Renal cortical epithelial cell (primary cell): Measurements from ENCODE around the gene PHYKPL. TPM values are rescaled to one million over a fixed set of nuclear protein-coding genes. Genes with fewer than 3 reads are reported as not detected.
"Not testable (repeated sequence)": the region's sequence is repeated elsewhere in the genome, so short reads cannot be mapped to it uniquely, and the experiment has no call there.

Source experiments
- DNase-seq: peaks from one replicate; pipeline ENCODE4 v3.0.0-alpha.2; 2011; ENCODE audit warnings: low read depth
- total RNA-seq: library from RNA; depleted of rRNA; stranded (reverse); fragments of >200 nt; gene quantifications from 2 replicates; pipeline ENCODE4 v1.2.3, GENCODE V29; 2014

The PHYKPL gene
- total RNA-seq, 1 donor from 2014 or later: 27.5 TPM

DNA sequence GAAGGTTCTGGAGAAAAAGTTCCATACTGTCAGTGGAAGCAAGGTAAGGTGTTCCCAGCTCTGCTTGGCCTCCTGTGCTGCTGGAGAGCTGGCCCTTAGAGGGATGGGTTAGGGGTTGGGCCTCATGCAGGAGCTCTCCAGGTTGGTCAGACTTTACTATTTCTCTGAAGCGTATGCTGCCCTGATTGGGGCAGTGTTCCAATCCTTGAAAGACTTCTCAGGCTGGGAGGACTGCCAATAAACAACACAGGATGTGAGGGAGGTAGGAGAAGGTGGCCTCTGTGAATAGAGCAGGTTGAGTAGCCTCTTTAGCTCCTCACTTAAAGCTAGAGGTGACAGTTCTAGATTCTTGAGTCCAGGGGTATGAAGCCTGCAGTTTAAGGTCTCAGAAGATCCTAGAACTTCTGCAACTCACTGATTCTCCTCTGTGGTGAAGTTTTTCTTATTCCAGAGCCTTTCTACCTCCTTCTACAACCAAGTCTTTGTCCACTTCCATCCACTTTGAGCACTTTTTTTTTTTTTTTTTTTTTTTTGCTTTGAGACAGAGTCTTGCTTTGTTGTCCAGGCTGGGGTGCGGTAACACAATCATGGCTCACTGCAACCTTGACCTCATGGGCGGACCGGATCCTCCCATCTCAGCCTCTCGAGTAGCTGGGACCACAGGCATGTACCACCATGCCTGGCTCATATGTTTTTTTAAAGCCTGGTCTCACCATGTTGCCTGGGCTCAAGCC is 25.3 kb downstream of the PHYKPL start:
- peak; percentile 72 for DNase-seq

DNA sequence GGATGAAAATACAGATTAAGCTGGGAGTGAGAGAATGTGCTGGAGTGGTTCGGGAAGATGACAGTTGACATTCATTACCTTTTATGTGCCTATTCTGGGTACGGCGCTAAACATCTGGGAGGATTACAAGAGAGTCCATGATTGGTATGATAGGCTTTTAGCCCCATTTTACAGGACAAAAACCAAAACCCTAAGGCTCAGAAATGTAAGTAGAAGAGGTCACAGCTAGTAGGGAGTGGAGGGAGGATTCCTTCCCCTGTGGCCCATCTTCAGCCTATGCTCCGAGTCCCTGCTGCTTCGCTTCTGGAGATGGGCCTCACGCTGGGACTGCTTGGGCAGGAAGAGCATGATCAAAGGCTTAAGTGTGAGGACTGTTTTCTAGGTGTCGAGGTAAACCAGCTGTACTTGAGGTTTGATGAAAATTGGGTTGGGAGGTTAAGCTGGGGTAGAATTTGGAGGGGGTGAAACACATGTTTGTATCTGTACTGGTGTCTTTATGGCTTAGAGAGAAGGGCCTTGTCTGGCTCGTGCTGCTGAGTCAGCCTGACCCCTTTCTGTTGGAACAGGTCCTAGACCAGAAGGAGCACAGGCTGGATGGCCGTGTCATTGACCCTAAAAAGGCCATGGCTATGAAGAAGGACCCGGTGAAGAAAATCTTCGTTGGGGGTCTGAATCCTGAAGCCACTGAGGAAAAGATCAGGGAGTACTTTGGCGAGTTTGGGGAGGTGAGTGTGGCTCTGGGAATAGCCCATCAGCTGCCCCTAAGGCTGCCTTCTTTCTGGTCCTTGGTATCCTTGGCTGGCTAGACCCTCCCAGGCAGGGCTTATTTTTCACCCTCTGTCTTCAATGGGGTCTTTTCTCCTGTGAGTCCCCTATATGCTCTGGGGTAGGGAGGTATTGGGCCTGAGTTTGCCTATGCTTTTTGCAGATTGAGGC is 26.2 kb downstream of the PHYKPL start:
- no peak for DNase-seq

DNA sequence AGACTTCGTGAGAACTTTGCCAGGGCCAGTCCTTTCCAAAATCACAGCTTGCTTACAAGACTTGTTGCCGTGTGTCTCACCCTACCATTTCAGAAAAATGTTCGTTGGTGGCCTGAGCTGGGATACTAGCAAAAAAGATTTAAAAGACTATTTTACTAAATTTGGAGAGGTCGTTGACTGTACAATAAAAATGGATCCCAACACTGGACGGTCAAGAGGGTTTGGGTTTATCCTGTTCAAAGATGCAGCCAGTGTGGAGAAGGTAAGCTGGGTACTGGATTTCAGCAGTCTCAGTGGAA is 26.9 kb downstream of the PHYKPL start:
- DNase-seq: no peak

DNA sequence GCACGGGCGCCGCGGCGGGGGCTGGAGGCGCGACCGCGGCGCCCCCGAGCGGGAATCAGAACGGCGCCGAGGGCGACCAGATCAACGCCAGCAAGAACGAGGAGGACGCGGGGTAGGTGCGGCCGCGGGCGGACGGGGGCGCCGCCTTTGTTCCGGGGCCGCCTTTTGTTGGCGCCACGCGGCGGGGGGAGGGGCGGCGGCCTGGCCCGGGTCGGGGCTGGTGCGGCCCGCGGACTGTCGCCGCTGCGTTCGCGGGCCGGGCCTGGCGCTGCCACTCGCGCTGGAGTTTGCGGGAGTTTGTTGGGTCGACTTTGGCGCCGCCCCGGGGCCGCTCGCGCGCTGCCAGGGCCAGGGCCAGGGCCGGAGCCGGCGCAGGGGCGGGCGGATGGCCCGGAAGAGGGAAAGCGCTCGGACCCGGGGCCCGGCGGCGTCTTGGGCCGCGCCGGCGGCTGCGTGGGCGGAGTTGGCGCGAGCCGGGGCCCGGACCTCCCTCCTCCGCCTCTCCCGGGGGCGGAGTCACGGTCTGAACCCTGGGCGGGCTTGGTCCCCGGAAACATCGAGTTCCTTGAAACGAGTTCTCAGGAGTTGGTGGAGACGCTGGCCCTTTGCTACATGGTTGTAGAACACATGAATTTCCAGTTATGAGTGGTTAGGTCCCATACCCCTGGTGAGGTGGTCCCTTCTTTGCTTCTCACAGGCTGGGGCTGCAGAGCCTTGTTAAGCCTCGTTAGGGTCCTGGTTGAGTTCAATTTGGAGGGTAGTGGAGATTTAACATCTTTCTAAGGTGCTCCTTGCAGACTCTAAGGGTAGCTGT is 27.5 kb downstream of the PHYKPL start:
- DNase-seq: peak; percentile 52

DNA sequence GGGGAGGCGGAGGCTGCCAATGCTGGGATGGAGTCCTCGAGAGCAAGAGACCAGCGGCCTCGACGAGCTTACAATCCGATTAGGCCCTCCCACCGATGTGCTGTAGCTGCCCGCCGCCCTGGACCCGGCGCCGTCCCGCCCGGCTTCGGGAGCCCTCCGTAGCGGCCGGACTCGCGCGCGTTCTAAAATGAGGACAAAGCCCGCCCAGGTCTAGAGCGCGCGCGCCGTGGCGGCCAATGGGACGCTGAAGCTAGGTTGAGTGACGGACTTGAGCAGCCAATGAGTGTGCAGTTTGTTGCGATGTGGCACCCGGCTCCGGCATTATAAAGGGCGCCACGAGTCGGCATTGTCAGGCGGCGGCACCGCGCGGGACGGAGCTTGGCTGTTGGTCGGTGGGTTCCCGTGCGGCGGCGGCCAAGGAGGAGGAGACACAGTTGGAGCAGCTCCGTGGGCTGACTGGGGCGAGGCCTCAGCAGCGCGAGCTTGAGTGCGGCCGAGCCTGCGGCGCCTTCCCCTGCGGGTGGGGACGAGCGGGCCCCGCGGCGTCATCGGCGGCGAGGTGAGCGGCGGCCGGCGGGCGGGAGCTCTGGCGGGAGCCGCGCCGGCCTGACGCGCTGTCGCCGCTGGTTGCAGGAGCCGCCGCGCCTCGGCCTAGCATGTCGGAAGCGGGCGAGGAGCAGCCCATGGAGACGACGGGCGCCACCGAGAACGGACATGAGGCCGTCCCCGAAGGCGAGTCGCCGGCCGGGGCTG is 28.2 kb downstream of the PHYKPL start, which contains the start of gene HNRNPAB:
TSS of gene HNRNPAB (plus strand) at position 352 of the 753 bp plus-strand sequence. CDS start at position 657, 305 bp downstream.
- DNase-seq: peak; percentile 82

DNA sequence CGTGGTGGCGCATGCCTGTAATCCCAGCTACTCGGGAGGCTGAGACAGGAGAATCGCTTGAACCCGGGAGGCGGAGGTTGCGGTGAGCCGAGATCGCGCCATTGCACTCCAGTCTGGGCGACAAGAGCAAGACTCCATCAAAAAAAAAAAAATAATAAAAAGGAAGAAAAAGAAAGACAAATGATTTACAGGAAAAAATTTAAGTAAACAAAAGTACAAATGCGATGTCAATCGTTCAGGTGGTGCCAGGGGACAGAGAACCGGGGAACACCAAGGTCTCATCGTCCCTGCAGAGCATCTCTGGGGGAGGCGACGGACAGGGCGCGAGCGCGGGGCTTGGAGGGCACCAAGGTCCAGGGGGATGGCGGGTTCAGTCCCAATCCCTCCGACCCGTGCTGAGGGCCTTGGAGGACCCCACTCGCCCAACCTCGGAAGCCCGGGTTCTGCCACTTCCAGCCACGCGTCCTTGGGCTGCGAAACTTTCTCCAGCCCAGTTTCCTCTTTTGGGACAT is 28.9 kb downstream of the PHYKPL start:
- no peak for DNase-seq

DNA sequence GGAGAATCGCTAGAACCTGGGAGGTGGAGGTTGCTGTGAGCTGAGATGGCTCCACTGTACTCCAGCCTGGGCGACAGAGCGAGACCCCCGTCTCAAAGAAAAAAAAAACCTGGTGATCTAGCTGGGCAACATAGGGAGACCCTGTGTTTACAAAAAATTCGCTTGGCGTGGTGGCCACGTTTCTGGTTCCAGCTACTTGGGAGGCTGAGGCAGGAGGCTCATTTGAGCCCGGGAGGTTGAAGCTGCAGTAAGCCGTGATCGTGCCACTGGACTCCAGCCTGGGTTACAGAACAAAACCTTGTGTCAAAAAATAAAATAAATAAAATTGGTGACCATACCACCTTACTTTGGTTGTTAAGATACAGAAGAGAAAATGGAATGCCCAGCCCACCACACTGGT is 30.1 kb downstream of the PHYKPL start:
- no peak for DNase-seq

DNA sequence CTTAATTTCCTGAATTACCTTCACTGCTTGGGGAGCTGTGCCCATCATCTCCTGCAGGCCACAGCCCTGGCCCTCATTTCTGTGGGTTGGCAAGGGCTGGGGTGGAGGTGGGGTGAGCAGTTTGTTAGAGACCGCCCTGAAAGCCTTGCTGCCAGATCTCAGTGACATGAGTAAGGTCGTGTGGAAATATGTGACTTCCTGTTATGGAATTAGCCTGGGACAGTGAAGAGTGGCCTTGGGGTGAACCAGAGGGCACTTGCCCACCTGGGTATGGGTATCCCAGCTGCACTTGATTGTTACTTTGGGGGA is 30.7 kb downstream of the PHYKPL start:
- no peak for DNase-seq

DNA sequence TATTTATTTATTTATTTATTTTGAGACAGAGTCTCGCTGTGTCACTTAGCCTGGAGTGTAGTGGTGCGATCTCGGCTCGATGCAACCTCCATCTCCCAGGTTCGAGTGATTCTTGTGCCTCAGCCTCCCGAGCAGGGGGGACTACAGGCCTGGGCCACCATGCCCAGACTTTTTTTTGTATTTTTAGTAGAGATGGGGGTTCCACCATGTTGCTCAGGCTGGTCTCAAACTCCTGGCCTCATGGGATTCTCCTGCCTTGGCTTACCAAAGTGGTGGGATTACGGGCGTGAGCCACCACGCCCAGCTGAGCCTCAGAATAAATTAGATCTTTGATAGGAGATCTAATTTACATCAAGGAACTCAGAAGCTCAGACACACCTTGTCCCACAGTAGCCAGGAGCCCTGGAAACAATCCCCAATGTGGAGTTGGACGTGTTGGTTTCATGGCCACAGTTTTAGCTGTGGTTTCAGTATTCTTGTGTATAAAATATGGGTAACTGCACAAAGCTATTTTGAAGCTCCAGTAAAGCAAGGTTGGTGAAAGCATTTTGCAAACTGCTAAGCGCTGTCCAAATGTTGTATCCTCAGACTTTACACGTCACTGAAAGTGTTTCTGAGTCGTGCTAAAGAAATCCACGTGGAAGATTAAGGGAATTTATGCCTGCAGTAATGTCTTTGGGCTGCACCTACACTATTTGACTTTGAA is 31.2 kb downstream of the PHYKPL start:
- DNase-seq: no peak

DNA sequence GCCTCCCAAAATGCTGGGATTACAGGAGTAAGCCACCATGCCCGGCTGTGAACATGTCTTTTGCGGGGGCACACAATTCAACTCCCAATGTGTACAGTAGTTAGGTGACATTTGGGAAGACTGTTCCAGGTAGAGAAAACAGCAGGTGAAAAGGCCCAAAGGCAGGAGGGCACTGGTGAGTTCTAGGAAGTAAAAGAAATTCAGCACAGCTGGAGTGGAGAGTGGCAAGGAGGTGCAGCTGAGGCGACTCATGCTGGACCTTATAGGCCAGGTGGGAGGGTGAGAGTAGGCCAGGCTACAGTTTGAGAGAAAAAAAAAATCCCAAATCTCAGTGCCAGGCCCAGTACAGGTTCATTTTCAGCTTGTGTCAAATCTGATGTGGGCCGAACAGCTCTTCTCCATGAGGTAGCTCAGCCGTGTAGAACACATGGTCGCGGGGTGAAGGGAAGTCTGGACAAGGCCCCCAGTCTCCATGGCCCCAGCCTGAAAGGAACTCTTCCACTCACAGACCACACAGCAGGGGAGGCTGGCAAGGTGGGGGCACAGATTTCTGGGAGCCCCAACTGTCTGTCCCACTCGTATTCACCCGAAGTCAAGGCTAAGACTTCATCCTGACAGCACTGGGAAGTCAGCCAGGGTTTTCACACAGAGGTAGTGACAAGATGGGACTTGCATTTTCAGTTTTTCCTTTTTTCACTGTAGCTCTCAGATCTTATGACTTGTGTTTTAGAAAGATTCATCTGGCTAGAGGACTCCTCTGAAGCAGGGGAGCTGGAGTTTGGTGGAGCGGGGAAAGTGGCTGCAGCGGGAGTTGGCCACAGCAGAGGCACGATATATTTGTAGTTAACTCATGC is 32.8 kb downstream of the PHYKPL start:
- DNase-seq: no peak

DNA sequence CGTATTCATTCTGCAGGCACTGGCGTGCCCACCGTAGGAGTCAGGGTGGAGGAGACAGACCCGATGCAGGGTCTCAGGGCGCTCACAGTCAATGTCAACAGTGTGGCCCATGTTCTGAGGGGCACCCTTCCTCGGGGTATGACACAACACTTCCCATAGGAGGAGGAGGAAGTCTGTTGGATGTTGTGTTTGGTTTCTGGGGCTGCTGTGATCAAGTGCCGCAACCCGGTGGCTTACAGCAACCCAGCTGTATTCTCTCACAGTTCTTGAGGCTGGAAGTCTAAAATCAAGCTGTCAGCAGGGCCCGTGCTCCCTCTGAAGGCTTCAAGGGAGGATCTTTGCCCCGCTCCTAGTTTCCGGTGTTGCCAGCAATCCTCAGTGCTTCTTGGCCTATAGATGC is 33.9 kb downstream of the PHYKPL start:
- DNase-seq: no peak

DNA sequence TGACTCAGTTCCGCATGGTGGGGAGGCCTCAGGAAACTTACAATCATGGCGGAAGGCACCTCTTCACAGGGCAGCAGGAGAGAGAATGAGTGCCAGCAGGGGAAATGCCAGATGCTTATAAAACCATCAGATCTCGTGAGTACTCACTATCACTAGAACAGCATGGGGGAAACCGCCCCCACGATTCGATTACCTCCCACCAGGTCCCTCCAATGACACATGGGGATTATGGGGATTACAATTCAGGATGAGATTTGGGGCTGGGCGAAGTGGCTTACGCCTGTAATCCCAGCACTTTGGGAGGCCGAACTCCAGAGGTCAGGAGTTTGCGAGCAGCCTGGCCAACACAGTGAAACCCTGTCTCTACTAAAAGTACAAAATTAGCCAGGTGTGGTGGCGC is 34.5 kb downstream of the PHYKPL start:
- DNase-seq: not testable (repeated sequence)

DNA sequence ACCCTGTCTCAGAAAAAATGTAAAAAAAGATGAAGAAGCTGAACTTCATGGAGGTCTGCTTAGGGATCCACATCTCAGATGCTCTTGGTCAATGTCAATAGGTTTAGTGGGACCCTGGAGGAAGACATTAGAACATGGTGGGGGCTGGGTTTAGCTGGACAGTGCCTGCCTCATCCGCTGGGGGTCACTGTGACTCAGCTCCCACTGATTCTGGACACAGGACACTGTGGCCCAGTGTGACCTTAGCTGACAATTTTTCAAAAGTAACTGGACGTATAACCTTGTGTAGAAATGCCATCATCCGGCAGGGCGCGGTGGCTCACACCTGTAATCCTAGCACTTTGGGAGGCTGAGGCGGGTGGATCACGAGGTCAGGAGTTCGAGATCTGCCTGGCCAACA is 35.6 kb downstream of the PHYKPL start:
- no peak for DNase-seq

DNA sequence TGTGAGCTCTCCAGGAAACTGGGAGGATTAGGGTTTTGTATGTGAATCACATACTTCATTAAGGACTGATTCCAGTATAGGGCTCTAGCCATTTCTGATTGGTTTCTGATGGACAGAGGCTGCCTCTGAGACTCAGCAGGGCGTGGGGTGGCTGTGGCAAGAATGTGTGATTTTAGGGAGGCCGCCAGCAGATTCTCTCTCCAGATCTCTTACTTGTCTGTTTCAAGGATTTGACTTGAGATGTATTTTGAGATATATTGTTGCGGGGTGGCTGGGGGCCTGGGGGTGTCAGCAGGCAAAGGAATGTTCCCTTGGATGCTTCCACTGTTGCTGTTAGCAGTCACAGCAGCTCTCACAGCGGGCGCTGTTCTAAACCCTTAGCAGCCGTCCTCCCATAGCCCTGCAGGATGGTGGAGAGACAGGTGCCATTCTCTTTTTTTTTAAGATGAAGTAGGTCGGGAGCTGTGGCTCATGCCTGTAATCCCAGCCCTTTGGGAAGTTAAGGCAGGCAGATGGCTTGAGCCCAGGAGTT is 36.3 kb downstream of the PHYKPL start:
- DNase-seq: no peak

DNA sequence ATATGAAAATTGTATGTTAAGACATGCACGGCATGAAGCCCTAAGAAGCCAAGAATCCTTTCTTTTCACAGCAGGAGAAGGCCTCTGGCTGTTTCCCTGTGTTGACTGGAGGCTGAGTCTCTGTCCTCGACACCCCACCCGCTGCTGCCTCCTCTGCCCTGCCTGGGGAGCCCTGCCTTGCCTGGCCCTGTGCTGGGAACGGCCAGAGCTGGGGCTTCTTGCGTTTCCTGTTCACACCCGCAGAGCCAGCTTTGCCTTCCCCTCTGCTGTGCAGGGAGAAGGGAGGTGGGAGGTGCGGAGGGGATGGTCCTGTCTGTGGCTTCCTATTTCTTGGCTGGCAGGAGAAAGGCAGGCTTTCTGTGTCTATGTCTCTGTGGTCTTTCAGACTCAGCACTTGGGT is 38.6 kb downstream of the PHYKPL start:
- no peak for DNase-seq

DNA sequence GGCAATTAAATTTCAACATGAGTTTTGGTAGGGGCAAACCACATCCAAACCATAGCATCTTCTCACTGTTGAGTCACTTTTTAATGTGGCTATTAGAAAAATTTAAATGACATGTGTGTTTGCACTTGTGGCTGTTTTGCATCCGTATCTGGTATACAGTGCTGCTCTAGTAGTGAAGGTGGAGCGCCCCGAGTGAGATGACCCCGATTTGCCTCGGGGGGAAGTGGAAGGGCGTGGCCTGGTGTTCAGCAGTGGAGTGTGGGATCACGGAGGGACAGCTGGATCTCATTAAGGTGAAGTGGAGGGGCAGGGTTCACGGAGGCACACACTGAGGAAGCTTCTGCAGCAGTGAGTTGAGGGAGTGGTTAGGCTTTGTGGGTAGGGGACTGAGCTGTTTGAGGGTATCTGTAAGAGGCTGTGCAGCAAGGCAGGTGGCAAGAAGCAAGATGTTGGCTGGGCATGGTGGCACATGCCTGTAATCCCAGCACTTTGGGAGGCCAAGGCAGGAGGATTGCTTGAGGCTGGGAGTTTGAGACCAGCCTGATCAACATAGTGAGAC is 39.3 kb downstream of the PHYKPL start:
- DNase-seq: no peak

DNA sequence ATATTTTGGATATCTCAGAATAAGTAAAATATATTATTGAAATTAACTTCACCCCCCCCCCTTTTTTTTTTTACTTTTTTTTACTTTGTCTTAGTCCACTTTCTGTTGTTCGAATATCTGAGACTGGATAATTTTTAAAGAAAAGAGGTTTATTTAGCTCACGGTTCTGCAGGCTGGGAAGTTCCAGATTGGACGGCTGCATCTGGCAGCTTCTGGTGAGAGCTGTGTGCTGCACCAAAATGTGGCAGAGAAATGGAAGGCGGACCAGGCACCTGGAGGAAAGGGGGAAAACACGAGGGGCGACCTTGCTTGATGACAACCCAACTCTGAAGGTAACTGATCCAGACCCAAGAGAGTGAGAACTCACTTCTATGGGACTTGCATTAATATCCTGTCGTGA is 39.8 kb downstream of the PHYKPL start:
- no peak for DNase-seq

DNA sequence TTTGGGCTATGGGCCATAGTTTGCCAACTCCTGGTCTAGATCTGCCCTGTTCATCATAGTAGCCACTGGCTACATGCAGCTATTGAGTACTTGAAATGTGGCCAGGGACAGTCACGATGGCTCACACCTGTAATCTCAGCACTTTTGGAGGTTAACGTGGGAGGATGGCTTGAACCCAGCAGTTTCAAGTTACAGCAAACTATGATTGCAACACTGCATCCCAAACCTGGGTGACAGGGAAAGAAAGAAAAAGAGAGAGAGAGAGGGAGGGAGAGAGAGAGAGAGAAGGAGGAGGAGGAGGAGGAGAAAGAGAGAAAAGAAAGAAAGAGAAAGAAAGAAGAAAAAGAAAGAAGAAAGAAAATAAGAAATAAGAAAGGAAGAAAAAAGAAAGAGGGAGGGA is 40.4 kb downstream of the PHYKPL start:
- no peak for DNase-seq

DNA sequence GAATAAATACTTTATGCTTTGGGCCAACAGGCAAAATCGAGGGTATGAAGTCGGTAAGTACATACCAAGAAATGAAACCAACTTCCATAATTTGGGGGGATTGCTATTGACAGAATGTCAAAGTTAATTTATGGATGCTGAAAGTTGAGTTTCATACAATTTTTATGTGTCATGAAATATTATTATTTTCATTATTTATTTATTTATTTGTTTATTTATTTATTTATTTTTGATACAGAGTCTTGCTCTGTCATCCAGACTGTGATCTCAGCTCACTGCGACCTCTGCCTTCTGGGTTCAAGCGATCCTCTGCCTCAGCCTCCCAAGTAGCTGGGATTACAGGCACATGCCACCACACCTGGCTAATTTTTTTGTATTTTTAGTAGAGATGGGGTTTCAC is 40.9 kb downstream of the PHYKPL start:
- DNase-seq: no peak
